Fibroblast of mammary gland (primary cell): ENCODE results near the gene BOK.

ENCODE experiments used
- DNase-seq: peaks from one replicate; pipeline ENCODE4 v3.0.0-alpha.2; 2010; ENCODE audit warnings: low read depth
- H3K4me3 ChIP-seq: 2 replicates; pipeline ENCODE4 v1.5.1; 2011; ENCODE audit warnings: low read depth, mild to moderate bottlenecking, low read length, moderate library complexity; ENCODE audit not compliant: control insufficient read depth
- CTCF ChIP-seq: conservative IDR thresholded peaks from 2 replicates; pipeline ENCODE4 v1.5.1; 2011; ENCODE audit warnings: low read depth, low read length, inconsistent platforms; ENCODE audit not compliant: control insufficient read depth, insufficient read depth

The BOK gene

GRCh38 chr2:241539616-241540374 is 18.8 kb upstream of the BOK start:
- no peak overlapping the region for H3K4me3 ChIP-seq
- no peak for TF ChIP-seq CTCF
- no peak for DNase-seq

- no peak overlapping the region for H3K4me3 ChIP-seq
- TF ChIP-seq CTCF: no peak
- no peak for DNase-seq
These were observed 18.2 kb upstream of the BOK start for GRCh38 chr2:241540401-241540770.

GRCh38 chr2:241540771-241541561 is 17.6 kb upstream of the BOK start:
- H3K4me3 ChIP-seq: peak overlapping the region; percentile 31
- no peak for TF ChIP-seq CTCF
- DNase-seq: peak; percentile 39

- DNase-seq: no peak
- TF ChIP-seq CTCF: no peak
- no peak overlapping the region for H3K4me3 ChIP-seq
These were observed 16.8 kb upstream of the BOK start for GRCh38 chr2:241541564-241542277.

- no peak for TF ChIP-seq CTCF
- H3K4me3 ChIP-seq: no peak overlapping the region
- no peak for DNase-seq
These were observed 16.3 kb upstream of the BOK start for GRCh38 chr2:241542278-241542605.

- DNase-seq: peak; percentile 14
- TF ChIP-seq CTCF: no peak
- no peak overlapping the region for H3K4me3 ChIP-seq
These were observed 13.4 kb upstream of the BOK start for GRCh38 chr2:241545106-241545505.
